WTC11 (cell line): ENCODE results near the gene TOE1.

Experiments
- CTCF ChIP-seq: fragments of 200-600 bp; IDR thresholded peaks from 2 replicates; pipeline ENCODE4 v1.8.0; 2022; ENCODE audit warnings: antibody characterized with exemption
- FOXK1 ChIP-seq: sonication (generic); formaldehyde crosslinking; IDR thresholded peaks from 2 replicates; pipeline ENCODE4 v1.8.0; 2022; ENCODE audit warnings: mild to moderate bottlenecking, moderate library complexity, missing genetic modification reagents
- MYBL2 ChIP-seq: sonication (generic); formaldehyde crosslinking; IDR thresholded peaks from 2 replicates; pipeline ENCODE4 v1.8.1; 2023; ENCODE audit warnings: mild to moderate bottlenecking, moderate library complexity, missing genetic modification reagents

- TF ChIP-seq FOXK1 (CRISPR knock-in tag) (no peak), MYBL2 (CRISPR knock-in tag) (no peak), CTCF (no peak)
Measured at GRCh38 chr1:45299296-45299695, 40.7 kb upstream of the TOE1 start.
